ENCODE results near the gene PRICKLE4. TPM values are rescaled to one million over a fixed set of nuclear protein-coding genes. Genes with fewer than 3 reads are reported as not detected.

The PRICKLE4 gene
- total RNA-seq, 1 experiment from 2014 or later, result 0.41 TPM

DNA sequence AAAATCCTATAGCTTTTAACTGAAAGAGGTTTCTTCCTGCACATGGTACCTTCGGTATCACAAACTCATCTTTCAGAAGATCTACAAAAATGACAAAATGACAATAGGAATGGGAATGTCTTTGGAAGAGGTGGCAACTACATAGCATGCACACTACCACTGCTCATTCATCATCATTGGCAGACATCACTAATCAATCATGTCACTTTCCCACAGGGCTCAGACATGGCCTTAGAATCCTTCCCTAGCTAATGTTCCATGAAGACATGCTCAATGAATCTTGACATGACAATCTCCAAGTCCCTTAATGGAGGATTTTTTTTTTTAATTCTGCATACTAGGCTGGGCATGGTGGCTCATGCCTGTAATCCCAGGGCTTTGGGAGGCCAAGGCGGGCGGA, 30.2 kb upstream of the PRICKLE4 start:
- no peak overlapping the region for H3K4me2 ChIP-seq (ENCODE audit: low read depth, low read length, poor library complexity, severe bottlenecking)
- no peak overlapping the region for H3K4me3 ChIP-seq (ENCODE audit: low read length)
- DNase-seq, result no peak
- H3K4me1 ChIP-seq (ENCODE audit: low read length), result no peaks in the 10 kb centered on the region
- no peak overlapping the region for H2AFZ ChIP-seq (ENCODE audit: low read length)
- H3K27me3 ChIP-seq (ENCODE audit: low read length), result no peaks in the 10 kb centered on the region
- H3K9me3 ChIP-seq (ENCODE audit: low read length), result no peaks in the 10 kb centered on the region
- H3K9me2 ChIP-seq (replicated peaks; ENCODE audit: insufficient read depth, low read length), result no peaks in the 10 kb centered on the region
- H3K9ac ChIP-seq (ENCODE audit: low read length), result no peak overlapping the region
- no peak overlapping the region for H3K27ac ChIP-seq (ENCODE audit: low read length)
- H3K79me2 ChIP-seq (ENCODE audit: low read length), result no peaks in the 10 kb centered on the region
- no peaks in the 10 kb centered on the region for H4K20me1 ChIP-seq (ENCODE audit: insufficient read depth, low read depth, low read length)
- H3K36me3 ChIP-seq (ENCODE audit: insufficient read depth, low read length), result no peaks in the 10 kb centered on the region

- Histone ChIP-seq H3K4me2 (ENCODE audit: low read depth, low read length, poor library complexity, severe bottlenecking) (no peak overlapping the region), H3K79me2 (ENCODE audit: low read length) (no peaks in the 10 kb centered on the region), H3K9me3 (ENCODE audit: low read length) (no peaks in the 10 kb centered on the region), H3K27ac (ENCODE audit: low read length) (no peak overlapping the region), H3K36me3 (ENCODE audit: insufficient read depth, low read length) (no peaks in the 10 kb centered on the region), H3K27me3 (ENCODE audit: low read length) (no peaks in the 10 kb centered on the region), H3K4me1 (ENCODE audit: low read length) (peaks cover 8% of the 10 kb centered on the region), H2AFZ (ENCODE audit: low read length) (no peak overlapping the region), H3K9ac (ENCODE audit: low read length) (no peak overlapping the region), H3K4me3 (ENCODE audit: low read length) (no peak overlapping the region), H3K9me2 (replicated peaks; ENCODE audit: insufficient read depth, low read length) (no peaks in the 10 kb centered on the region), H4K20me1 (ENCODE audit: insufficient read depth, low read depth, low read length) (no peaks in the 10 kb centered on the region)
- no peak for DNase-seq
Measured at GRCh38 chr6:41755895-41756294, 24.7 kb upstream of the PRICKLE4 start.

- H3K36me3 ChIP-seq (ENCODE audit: insufficient read depth, low read length), result no peaks in the 10 kb centered on the region
- H3K27ac ChIP-seq (ENCODE audit: low read length), result no peak overlapping the region
- H3K4me2 ChIP-seq (ENCODE audit: low read depth, low read length, poor library complexity, severe bottlenecking), result no peak overlapping the region
- peaks cover 8% of the 10 kb centered on the region for H3K4me1 ChIP-seq (ENCODE audit: low read length)
- no peaks in the 10 kb centered on the region for H3K9me2 ChIP-seq (replicated peaks; ENCODE audit: insufficient read depth, low read length)
- H4K20me1 ChIP-seq (ENCODE audit: insufficient read depth, low read depth, low read length), result no peaks in the 10 kb centered on the region
- H3K79me2 ChIP-seq (ENCODE audit: low read length), result no peaks in the 10 kb centered on the region
- DNase-seq, result no peak
- H3K27me3 ChIP-seq (ENCODE audit: low read length), result no peaks in the 10 kb centered on the region
- H3K9me3 ChIP-seq (ENCODE audit: low read length), result no peaks in the 10 kb centered on the region
- H2AFZ ChIP-seq (ENCODE audit: low read length), result no peak overlapping the region
- no peak overlapping the region for H3K4me3 ChIP-seq (ENCODE audit: low read length)
- no peak overlapping the region for H3K9ac ChIP-seq (ENCODE audit: low read length)
Measured at GRCh38 chr6:41756354-41756753, 24.2 kb upstream of the PRICKLE4 start.

DNA sequence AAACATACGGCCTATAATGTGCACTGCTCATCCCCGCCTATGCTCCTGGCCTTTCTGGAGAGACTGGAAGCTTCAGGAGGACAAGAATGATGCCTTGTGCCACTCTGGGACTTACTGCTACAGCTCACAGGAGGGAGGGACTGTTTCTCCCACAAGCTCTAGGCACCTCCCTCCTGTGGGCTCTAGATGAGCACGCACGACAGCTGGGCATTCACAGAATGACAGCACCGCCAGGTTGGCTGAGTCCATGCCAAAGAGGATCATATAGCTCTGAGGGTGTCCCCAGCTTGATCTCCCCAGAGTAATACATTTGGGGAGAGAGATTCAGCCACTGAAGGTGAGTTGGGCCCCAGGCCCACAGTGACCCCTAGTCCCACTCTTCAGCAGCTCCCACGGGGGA, 23.3 kb upstream of the PRICKLE4 start:
- Histone ChIP-seq H3K9me3 (ENCODE audit: low read length) (no peaks in the 10 kb centered on the region), H3K4me1 (ENCODE audit: low read length) (peaks cover 8% of the 10 kb centered on the region), H3K27ac (ENCODE audit: low read length) (no peak overlapping the region), H3K27me3 (ENCODE audit: low read length) (no peaks in the 10 kb centered on the region), H3K36me3 (ENCODE audit: insufficient read depth, low read length) (no peaks in the 10 kb centered on the region), H4K20me1 (ENCODE audit: insufficient read depth, low read depth, low read length) (no peaks in the 10 kb centered on the region), H3K79me2 (ENCODE audit: low read length) (no peaks in the 10 kb centered on the region), H3K4me3 (ENCODE audit: low read length) (no peak overlapping the region), H2AFZ (ENCODE audit: low read length) (no peak overlapping the region), H3K9ac (ENCODE audit: low read length) (no peak overlapping the region), H3K4me2 (ENCODE audit: low read depth, low read length, poor library complexity, severe bottlenecking) (no peak overlapping the region), H3K9me2 (replicated peaks; ENCODE audit: insufficient read depth, low read length) (no peaks in the 10 kb centered on the region)
- no peak for DNase-seq

GRCh38 chr6:41757931-41758640, 22.5 kb upstream of the PRICKLE4 start:
- no peak overlapping the region for H2AFZ ChIP-seq (ENCODE audit: low read length)
- H3K4me1 ChIP-seq (ENCODE audit: low read length), result peaks cover 8% of the 10 kb centered on the region
- H3K4me3 ChIP-seq (ENCODE audit: low read length), result no peak overlapping the region
- no peaks in the 10 kb centered on the region for H3K27me3 ChIP-seq (ENCODE audit: low read length)
- no peaks in the 10 kb centered on the region for H3K79me2 ChIP-seq (ENCODE audit: low read length)
- no peak for DNase-seq
- H4K20me1 ChIP-seq (ENCODE audit: insufficient read depth, low read depth, low read length), result no peaks in the 10 kb centered on the region
- H3K4me2 ChIP-seq (ENCODE audit: low read depth, low read length, poor library complexity, severe bottlenecking), result no peak overlapping the region
- no peak overlapping the region for H3K27ac ChIP-seq (ENCODE audit: low read length)
- H3K9ac ChIP-seq (ENCODE audit: low read length), result no peak overlapping the region
- no peaks in the 10 kb centered on the region for H3K36me3 ChIP-seq (ENCODE audit: insufficient read depth, low read length)
- H3K9me2 ChIP-seq (replicated peaks; ENCODE audit: insufficient read depth, low read length), result no peaks in the 10 kb centered on the region
- no peaks in the 10 kb centered on the region for H3K9me3 ChIP-seq (ENCODE audit: low read length)

DNA sequence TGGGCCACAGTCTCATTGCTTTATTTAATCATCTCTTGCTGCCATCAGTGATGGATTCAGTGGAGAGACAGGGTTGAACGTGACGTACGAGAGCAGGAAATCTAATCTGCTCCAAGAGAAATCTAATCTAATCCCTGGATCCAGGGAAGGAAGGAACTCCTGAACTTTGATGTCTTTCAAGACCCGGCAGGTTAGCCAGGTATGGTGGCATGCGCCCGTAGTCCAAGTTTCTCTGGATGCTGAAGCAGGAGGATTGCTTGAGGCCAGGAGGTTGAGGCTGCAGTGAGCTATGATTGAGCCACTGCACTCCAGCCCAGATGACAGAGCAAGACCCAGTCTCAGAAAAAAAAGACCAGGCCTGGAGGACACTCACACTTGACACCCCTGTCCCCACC, 21.9 kb upstream of the PRICKLE4 start:
- no peak overlapping the region for H3K4me2 ChIP-seq (ENCODE audit: low read depth, low read length, poor library complexity, severe bottlenecking)
- H3K4me3 ChIP-seq (ENCODE audit: low read length), result no peak overlapping the region
- no peak overlapping the region for H2AFZ ChIP-seq (ENCODE audit: low read length)
- peaks cover 11% of the 10 kb centered on the region for H3K4me1 ChIP-seq (ENCODE audit: low read length)
- DNase-seq, result no peak
- no peaks in the 10 kb centered on the region for H3K9me3 ChIP-seq (ENCODE audit: low read length)
- no peaks in the 10 kb centered on the region for H4K20me1 ChIP-seq (ENCODE audit: insufficient read depth, low read depth, low read length)
- no peaks in the 10 kb centered on the region for H3K9me2 ChIP-seq (replicated peaks; ENCODE audit: insufficient read depth, low read length)
- no peaks in the 10 kb centered on the region for H3K79me2 ChIP-seq (ENCODE audit: low read length)
- H3K27me3 ChIP-seq (ENCODE audit: low read length), result no peaks in the 10 kb centered on the region
- no peaks in the 10 kb centered on the region for H3K36me3 ChIP-seq (ENCODE audit: insufficient read depth, low read length)
- no peak overlapping the region for H3K9ac ChIP-seq (ENCODE audit: low read length)
- no peak overlapping the region for H3K27ac ChIP-seq (ENCODE audit: low read length)

DNA sequence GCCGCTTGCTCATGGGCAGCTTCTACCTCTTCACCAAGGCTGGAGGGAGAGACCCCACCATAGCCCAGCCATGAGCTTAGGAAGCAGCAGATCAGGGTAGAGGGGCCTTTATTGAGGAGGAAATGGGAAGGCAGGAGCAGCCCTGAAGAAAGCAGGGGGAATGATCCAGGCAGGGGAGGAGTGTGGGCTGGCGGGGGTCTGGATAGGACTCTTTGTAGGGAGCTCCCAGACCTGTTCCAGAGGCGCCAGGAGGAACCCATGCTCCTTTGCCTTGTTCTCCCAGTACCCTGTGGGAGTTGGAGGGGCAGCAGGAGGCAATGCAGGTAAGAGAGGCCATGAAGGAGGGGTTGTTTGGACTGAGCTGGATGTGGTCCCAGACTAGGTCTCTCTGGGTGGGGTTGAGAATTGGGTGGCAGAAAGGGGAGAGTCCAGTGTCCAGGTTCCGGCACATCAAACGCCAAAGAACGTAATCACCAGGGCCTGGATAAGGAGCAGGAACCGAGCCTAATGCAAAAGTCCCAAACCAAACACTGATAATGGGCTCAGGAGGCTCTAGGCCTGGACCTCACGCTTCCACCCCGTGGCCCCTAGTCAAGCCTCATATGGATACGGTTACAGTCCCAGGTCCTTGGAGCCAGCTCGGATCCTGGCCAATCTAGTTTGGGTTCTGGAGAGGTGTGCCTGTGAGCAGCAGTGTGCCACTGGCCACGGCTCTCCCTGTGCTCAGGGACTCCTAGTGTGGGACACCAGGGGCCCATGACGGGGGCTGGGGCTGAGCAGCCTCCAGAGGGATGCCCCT, 21.3 kb upstream of the PRICKLE4 start:
- Histone ChIP-seq H3K9ac (ENCODE audit: low read length) (no peak overlapping the region), H3K79me2 (ENCODE audit: low read length) (no peaks in the 10 kb centered on the region), H3K4me1 (ENCODE audit: low read length) (peaks cover 18% of the 10 kb centered on the region), H2AFZ (ENCODE audit: low read length) (no peak overlapping the region), H3K9me3 (ENCODE audit: low read length) (no peaks in the 10 kb centered on the region), H4K20me1 (ENCODE audit: insufficient read depth, low read depth, low read length) (no peaks in the 10 kb centered on the region), H3K27me3 (ENCODE audit: low read length) (no peaks in the 10 kb centered on the region), H3K4me2 (ENCODE audit: low read depth, low read length, poor library complexity, severe bottlenecking) (no peak overlapping the region), H3K9me2 (replicated peaks; ENCODE audit: insufficient read depth, low read length) (no peaks in the 10 kb centered on the region), H3K27ac (ENCODE audit: low read length) (no peak overlapping the region), H3K36me3 (ENCODE audit: insufficient read depth, low read length) (no peaks in the 10 kb centered on the region), H3K4me3 (ENCODE audit: low read length) (no peak overlapping the region)
- no peak for DNase-seq

DNA sequence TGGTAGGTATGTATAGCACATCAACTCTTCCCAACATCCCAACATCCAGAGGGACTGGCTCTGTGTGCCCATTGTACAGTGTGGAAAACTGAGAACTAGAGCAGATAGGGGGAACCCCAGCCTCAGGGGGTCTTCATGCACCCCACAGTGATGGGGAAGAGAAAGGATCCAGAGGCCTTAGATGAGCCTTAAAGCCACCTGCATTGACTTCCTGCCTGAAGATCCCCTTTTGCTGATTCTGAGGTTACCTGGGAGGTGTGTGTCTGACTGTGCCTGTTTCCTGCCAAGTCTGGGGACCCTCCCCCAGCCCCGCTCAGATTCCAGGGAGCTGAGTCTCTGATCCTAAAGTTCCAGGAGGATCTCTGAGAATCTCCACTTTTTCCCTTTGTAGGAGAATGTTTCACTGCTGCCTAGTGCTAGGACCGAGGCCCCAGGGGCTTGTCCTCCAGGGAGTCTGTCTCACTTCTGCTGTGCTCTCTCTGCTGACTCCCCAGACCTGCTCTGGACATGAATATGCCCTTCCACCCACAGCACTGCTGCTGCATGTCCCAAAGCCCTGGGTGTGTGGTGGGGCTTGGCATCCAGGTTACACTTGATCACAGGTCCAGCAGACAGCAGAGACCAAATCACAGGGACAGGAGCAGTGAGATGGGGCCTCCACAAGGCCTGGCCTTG, 20.5 kb upstream of the PRICKLE4 start:
- Histone ChIP-seq H3K4me2 (ENCODE audit: low read depth, low read length, poor library complexity, severe bottlenecking) (no peak overlapping the region), H3K9me3 (ENCODE audit: low read length) (no peaks in the 10 kb centered on the region), H3K9ac (ENCODE audit: low read length) (no peak overlapping the region), H3K79me2 (ENCODE audit: low read length) (no peaks in the 10 kb centered on the region), H3K4me3 (ENCODE audit: low read length) (no peak overlapping the region), H3K27me3 (ENCODE audit: low read length) (no peaks in the 10 kb centered on the region), H3K36me3 (ENCODE audit: insufficient read depth, low read length) (no peaks in the 10 kb centered on the region), H3K9me2 (replicated peaks; ENCODE audit: insufficient read depth, low read length) (no peaks in the 10 kb centered on the region), H4K20me1 (ENCODE audit: insufficient read depth, low read depth, low read length) (no peaks in the 10 kb centered on the region), H3K4me1 (ENCODE audit: low read length) (peaks cover 21% of the 10 kb centered on the region), H3K27ac (ENCODE audit: low read length) (no peak overlapping the region), H2AFZ (ENCODE audit: low read length) (no peak overlapping the region)
- DNase-seq, result no peak

Data from Karpas-422 (cell line).